ENCODE results near the gene SETX.

DNA sequence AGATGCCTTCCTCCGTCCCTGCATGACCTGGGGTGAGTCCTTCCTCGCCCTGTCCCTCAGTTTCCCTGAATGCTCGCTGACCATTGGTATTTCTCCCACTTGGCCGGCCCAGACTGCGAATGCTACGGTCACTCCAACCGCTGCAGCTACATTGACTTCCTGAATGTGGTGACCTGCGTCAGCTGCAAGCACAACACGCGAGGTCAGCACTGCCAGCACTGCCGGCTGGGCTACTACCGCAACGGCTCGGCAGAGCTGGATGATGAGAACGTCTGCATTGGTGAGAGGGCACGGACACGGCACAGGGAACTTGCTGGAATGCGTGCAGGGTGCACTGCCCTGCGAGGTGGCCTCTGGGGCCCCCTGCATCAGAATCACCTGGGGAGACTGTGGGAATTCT, 115.8 kb downstream of the SETX start:
- TF ChIP-seq POLR2A (IDR thresholded peaks at IDR 0.05; ENCODE audit: low read length): no peak
- TF ChIP-seq GATA1 (IDR thresholded peaks at IDR 0.05; ENCODE audit: low read depth, low read length): no peak

All from erythroblast (primary cell).